AG09319 (cell line): ENCODE data around the gene ZNF93.
"Not testable (repeated sequence)": the region's sequence is repeated elsewhere in the genome, so short reads cannot be mapped to it uniquely, and the experiment has no call there.

Experiments
- DNase-seq: peaks from one replicate; pipeline ENCODE4 v3.0.0-alpha.2; 2010; ENCODE audit warnings: low read depth; ENCODE audit errors: extremely low read depth
- TF ChIP-seq, protein P1 (sequence below): IDR thresholded peaks from 2 replicates; pipeline ENCODE4 v1.5.1; 2011; ENCODE audit warnings: low read depth, mild to moderate bottlenecking, inconsistent platforms, low read length, moderate library complexity

ZNF93 gene

DNA sequence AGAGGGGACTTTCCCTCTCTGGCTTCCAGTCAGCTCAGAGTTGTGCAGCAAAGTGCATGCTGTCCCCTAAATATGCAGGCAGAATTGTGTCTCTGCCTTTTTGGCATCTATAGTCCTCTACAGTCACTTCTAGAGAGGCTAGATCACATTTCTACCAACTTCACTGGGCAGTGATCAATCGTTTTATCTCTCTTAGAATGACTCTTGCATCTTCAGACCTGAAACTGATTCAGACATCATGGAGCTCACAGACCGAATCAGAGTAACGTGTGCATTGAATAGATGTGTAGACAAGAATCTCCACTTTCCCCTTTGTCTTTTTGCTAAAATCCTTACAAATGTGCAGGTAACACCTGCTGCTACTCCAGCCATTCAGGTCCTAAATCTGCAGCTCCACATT lies 28.8 kb upstream of the ZNF93 start:
- TF ChIP-seq, protein P1, sequence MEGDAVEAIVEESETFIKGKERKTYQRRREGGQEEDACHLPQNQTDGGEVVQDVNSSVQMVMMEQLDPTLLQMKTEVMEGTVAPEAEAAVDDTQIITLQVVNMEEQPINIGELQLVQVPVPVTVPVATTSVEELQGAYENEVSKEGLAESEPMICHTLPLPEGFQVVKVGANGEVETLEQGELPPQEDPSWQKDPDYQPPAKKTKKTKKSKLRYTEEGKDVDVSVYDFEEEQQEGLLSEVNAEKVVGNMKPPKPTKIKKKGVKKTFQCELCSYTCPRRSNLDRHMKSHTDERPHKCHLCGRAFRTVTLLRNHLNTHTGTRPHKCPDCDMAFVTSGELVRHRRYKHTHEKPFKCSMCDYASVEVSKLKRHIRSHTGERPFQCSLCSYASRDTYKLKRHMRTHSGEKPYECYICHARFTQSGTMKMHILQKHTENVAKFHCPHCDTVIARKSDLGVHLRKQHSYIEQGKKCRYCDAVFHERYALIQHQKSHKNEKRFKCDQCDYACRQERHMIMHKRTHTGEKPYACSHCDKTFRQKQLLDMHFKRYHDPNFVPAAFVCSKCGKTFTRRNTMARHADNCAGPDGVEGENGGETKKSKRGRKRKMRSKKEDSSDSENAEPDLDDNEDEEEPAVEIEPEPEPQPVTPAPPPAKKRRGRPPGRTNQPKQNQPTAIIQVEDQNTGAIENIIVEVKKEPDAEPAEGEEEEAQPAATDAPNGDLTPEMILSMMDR: no peak
- no peak for DNase-seq

DNA sequence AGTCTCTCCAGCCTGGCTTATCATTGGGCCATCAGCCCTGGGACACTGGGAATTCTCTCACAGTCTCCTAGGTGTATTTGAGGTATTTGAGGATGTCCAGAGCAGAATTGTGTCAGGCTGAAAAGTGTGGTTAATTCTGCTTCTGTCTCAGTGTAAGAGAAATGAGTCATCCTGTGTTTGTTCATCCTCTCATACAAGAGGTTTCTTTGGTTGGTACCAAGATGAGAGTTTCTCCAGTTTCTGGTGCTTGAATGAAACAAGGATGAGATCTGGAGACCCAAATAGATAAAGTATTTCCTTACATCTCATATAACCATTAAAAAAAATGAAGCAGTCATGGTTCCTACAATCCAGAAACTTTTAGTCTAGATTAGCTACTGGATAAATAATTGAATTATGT lies 27.4 kb upstream of the ZNF93 start:
- TF ChIP-seq, protein P1: no peak
- no peak for DNase-seq

DNA sequence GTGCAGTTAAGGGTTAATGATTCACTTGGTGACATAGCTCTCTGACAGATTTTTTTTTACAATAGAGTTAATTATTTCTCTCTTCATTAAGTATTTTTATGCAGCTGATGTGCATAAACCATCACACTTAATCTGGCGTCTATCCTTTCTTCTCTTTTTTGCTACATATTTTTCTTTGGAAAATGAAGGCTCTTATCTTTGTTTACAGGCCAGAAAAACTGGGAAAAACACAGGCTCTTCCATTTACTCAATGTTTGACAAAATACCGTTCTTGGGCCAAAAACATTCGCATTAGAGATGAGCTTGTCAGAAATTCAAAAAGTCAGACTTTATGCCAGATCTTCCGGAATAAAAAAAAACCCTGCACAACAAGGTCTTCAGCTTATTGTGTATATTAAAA lies 23.0 kb upstream of the ZNF93 start:
- TF ChIP-seq, protein P1: no peak
- no peak for DNase-seq

DNA sequence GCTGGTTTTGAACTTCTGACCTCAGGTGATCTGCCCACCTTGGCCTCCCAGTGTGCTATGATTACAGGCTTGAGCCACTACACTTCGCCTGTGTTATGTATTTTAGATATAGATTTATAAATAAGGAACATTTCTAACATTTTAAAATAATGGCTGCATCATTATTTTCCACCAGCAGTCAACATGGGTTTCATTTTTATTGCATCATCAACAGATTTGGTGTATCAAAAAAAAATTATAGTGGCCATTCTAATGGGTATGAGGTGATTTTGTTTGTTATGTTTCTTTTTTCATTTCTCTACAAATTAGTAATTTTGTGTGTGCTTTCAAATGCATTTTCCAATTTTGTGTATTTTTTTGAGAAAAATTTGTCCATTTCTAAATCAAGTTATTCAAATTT lies 16.2 kb upstream of the ZNF93 start:
- no peak for DNase-seq
- TF ChIP-seq, protein P1: no peak

DNA sequence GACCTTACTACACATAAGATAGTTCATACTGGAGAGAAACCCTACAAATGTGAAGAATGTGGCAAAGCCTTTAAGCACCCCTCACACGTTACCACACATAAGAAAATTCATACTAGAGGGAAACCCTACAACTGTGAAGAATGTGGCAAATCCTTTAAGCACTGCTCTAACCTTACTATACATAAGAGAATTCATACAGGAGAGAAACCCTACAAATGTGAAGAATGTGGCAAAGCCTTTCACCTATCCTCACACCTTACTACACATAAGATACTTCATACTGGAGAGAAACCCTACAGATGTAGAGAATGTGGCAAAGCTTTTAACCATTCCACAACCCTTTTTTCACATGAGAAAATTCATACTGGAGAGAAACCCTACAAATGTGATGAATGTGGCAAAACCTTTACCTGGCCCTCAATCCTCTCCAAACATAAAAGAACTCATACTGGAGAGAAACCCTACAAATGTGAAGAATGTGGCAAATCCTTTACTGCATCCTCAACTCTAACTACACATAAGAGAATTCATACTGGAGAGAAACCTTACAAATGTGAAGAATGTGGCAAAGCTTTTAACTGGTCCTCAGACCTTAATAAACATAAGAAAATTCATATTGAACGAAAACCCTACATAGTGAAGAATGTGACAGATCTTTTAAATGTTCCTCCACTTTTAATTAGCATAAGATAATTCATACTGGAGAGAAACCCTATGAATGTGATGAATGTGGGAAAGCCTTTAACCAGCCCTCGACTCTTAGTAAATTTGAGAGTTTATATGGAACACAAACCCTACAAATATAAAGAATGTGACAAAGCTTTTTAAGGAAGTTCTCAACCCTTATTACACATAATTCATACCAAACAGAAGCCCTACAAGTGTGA lies 8.4 kb upstream of the ZNF93 start:
- DNase-seq: not testable (repeated sequence)

DNA sequence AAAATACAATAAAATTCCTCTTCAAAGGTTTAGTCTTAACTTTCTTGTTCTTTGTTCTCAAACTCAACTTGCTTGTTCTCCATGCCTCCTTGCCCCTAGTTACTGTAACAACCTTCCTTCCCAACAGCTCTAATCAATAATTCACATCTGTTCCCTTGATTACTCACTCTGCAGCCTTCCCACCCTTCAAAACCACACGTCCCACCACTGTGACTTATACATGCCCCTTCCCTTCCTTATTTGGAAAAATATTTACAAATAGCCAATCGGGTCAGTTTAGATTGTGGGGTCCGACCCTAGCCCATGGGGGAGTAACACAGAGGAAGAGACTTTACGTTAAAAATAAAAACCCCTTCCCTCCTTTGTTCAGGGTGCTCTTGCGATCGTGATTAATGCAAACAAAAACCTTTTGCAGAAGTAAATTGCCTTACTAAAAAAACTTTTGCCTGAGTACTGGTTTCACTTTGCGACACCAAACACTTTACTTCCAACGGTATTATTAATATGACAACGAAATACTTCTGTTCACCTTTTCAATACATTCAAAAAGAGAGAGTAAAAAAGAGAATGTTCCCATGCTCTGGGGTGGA lies 512 bp upstream of the ZNF93 start:
- peak; percentile 44 for DNase-seq

DNA sequence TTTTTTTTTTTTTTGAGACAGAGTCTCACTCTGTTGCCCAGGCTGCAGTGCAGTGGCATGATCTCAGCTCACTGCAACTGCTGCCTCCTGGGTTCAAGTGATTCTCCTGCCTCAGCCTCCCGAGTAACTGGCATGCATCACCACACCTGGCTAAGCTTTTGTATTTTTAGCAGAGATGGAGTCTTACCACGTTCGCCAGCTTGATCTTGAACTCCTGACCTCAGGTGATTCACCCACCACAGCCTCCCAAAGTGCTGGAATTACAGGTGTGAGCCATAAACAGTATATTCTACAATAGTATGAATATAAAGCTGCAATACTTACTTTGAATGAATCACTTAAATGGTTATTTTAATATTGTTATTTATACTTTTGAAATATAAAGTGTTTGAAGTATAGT lies 6.8 kb downstream of the ZNF93 start:
- not testable (repeated sequence) for DNase-seq

More for the DNA sequence above, 512 bp upstream of the ZNF93 start:
- TF ChIP-seq, protein P1: no peak

DNA sequence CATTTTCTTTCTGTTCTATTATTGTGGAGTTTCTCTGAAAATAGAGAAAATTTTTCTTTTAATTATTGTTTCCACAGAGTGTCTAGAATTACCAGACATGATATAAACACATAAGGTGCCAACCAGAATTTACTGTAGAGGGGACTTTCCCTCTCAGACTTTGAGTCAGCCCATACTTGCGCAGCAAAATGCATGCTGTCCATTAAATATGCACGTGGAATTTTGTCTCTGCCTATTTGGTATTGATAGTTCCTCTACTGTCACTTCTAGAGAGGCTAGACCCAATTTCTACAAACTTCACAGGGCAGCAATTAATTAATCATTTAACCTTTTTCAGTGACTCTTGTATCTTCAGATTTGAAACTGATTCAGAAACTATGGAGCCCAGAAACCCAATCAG lies 8.9 kb downstream of the ZNF93 start:
- TF ChIP-seq, protein P1: no peak
- no peak for DNase-seq
